Measurements from ENCODE around the gene ITGA3. TPM values are rescaled to one million over a fixed set of nuclear protein-coding genes. Genes with fewer than 3 reads are reported as not detected.

Gene ITGA3
- total and polyA plus RNA-seq, 2 of the 13 experiments (the other 11 are each of a cell fraction or from before 2014, with no cell fraction given) = 0.48 to 0.69 TPM

DNA sequence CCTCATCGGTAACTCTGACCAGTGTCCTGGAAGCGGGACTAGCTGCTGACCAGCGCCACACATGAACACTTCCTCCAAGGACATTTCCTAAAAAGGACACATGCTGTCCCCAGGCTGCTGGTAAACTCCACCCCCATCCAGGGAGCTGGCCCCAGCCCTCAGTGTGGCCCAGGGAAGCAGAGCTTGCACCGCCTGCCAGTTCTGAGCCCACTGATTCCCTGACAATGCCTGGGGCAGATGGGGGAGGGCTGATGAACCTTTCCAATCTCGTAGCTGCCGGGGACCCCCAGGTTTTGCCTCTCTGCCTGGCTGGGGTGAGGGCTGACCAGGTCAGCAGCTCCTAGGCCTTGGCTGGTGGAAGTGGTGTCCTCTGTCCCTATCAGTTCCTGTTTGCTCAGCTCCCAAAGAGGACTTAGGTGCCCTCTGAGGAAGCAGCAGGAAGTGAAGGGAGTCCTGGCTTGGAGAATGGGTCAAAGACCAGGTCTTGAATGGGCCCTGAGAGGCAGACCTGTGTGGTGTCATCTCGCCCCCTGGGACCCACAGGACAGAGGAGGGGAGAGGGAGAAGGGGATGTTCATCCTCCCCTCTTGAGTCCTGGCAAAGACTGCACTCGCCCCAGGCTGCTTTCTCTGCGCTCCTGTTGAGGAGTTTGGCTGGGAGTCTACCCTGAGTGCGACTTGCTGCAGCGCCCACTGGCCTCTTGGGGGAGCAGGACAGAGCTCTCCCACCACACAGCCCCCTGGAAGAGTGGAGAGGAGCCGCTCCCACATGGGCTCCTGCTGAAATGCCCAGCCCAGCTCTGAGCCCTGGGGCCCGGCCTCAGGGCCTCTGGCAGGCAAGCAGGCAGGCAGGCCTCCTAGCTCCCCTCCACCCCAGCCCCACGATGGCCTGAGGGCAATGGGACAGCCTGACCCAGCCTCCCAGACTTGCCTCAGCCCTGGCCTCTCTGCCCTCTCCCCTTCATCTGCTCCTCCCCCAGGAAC is 56.1 kb downstream of the ITGA3 start (continued):
- TF ChIP-seq, protein P1, sequence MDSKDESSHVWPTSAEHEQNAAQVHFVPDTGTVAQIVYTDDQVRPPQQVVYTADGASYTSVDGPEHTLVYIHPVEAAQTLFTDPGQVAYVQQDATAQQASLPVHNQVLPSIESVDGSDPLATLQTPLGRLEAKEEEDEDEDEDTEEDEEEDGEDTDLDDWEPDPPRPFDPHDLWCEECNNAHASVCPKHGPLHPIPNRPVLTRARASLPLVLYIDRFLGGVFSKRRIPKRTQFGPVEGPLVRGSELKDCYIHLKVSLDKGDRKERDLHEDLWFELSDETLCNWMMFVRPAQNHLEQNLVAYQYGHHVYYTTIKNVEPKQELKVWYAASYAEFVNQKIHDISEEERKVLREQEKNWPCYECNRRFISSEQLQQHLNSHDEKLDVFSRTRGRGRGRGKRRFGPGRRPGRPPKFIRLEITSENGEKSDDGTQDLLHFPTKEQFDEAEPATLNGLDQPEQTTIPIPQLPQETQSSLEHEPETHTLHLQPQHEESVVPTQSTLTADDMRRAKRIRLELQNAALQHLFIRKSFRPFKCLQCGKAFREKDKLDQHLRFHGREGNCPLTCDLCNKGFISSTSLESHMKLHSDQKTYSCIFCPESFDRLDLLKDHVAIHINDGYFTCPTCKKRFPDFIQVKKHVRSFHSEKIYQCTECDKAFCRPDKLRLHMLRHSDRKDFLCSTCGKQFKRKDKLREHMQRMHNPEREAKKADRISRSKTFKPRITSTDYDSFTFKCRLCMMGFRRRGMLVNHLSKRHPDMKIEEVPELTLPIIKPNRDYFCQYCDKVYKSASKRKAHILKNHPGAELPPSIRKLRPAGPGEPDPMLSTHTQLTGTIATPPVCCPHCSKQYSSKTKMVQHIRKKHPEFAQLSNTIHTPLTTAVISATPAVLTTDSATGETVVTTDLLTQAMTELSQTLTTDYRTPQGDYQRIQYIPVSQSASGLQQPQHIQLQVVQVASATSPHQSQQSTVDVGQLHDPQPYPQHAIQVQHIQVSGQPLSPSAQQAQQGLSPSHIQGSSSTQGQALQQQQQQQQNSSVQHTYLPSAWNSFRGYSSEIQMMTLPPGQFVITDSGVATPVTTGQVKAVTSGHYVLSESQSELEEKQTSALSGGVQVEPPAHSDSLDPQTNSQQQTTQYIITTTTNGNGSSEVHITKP (CRISPR knock-in tag; IDR thresholded peaks at IDR 0.05; ENCODE audit: low read depth) = 0 out of 2 replicates have a peak, but pooled peaks have one; percentile 29
- no peak for TF ChIP-seq ZNF678 (CRISPR knock-in tag; IDR thresholded peaks at IDR 0.05)
- TF ChIP-seq, protein P2, sequence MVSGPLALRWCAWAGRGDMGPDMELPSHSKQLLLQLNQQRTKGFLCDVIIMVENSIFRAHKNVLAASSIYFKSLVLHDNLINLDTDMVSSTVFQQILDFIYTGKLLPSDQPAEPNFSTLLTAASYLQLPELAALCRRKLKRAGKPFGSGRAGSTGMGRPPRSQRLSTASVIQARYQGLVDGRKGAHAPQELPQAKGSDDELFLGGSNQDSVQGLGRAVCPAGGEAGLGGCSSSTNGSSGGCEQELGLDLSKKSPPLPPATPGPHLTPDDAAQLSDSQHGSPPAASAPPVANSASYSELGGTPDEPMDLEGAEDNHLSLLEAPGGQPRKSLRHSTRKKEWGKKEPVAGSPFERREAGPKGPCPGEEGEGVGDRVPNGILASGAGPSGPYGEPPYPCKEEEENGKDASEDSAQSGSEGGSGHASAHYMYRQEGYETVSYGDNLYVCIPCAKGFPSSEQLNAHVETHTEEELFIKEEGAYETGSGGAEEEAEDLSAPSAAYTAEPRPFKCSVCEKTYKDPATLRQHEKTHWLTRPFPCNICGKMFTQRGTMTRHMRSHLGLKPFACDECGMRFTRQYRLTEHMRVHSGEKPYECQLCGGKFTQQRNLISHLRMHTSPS (CRISPR knock-in tag; IDR thresholded peaks at IDR 0.05; ENCODE audit: low read depth) = 0 out of 2 replicates have a peak, but pooled peaks have one; percentile 3
- TF ChIP-seq GABPB1 (CRISPR knock-in tag; IDR thresholded peaks at IDR 0.05) = peak; percentile 24; the same call in 1 of the 2 replicates
- TF ChIP-seq, protein P3, sequence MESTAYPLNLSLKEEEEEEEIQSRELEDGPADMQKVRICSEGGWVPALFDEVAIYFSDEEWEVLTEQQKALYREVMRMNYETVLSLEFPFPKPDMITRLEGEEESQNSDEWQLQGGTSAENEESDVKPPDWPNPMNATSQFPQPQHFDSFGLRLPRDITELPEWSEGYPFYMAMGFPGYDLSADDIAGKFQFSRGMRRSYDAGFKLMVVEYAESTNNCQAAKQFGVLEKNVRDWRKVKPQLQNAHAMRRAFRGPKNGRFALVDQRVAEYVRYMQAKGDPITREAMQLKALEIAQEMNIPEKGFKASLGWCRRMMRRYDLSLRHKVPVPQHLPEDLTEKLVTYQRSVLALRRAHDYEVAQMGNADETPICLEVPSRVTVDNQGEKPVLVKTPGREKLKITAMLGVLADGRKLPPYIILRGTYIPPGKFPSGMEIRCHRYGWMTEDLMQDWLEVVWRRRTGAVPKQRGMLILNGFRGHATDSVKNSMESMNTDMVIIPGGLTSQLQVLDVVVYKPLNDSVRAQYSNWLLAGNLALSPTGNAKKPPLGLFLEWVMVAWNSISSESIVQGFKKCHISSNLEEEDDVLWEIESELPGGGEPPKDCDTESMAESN (CRISPR knock-in tag; conservative IDR thresholded peaks at IDR 0.05) = 0 out of 2 replicates have a peak, but pooled peaks have one; percentile 53
- TF ChIP-seq MED1 (CRISPR knock-in tag; IDR thresholded peaks at IDR 0.05) = peak; percentile 37; the same call in 1 of the 2 replicates
- TF ChIP-seq ZFY (CRISPR knock-in tag; IDR thresholded peaks at IDR 0.05) = 0 out of 2 replicates have a peak, but pooled peaks have one; percentile 30
